ENCODE measurements around the gene PRKG1.

PRKG1 gene

DNA sequence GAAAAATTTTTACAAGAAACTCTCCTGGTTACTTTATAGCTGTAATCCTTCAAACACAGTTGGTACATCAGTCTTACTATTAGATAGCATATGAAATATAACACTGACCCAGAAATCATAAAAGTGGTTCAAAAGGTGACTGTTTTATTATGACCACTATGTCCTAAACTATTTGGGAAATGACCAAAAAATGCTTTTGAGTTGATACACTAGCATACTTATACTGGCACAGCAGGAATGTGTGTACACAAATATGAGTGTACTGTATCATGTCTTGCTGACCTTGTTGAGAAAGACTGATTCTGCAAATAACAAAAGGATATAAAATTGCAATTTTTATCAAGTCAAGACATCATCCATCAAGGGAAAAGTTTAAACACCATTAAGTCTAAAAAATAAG is 600.8 kb downstream of the PRKG1 start:
- H3K9ac ChIP-seq (ENCODE audit: low read length) = no peak overlapping the region
- H3K36me3 ChIP-seq (replicated peaks; ENCODE audit: low read depth, low read length) = no peaks in the 10 kb centered on the region
- no peaks in the 10 kb centered on the region for H4K20me1 ChIP-seq (ENCODE audit: insufficient read depth, low read length)
- H3K27ac ChIP-seq (ENCODE audit: low read length) = no peak overlapping the region
- no peaks in the 10 kb centered on the region for H3K79me2 ChIP-seq (ENCODE audit: low read length)
- H3K4me1 ChIP-seq (ENCODE audit: low read length) = no peaks in the 10 kb centered on the region
- H3K27me3 ChIP-seq (ENCODE audit: low read depth, low read length) = no peaks in the 10 kb centered on the region
- no peak overlapping the region for H2AFZ ChIP-seq (ENCODE audit: low read depth, low read length)
- no peaks in the 10 kb centered on the region for H3K9me3 ChIP-seq (ENCODE audit: insufficient read depth, low read length)
- no peak overlapping the region for H3K4me2 ChIP-seq (ENCODE audit: low read length)
- TF ChIP-seq, protein P1, sequence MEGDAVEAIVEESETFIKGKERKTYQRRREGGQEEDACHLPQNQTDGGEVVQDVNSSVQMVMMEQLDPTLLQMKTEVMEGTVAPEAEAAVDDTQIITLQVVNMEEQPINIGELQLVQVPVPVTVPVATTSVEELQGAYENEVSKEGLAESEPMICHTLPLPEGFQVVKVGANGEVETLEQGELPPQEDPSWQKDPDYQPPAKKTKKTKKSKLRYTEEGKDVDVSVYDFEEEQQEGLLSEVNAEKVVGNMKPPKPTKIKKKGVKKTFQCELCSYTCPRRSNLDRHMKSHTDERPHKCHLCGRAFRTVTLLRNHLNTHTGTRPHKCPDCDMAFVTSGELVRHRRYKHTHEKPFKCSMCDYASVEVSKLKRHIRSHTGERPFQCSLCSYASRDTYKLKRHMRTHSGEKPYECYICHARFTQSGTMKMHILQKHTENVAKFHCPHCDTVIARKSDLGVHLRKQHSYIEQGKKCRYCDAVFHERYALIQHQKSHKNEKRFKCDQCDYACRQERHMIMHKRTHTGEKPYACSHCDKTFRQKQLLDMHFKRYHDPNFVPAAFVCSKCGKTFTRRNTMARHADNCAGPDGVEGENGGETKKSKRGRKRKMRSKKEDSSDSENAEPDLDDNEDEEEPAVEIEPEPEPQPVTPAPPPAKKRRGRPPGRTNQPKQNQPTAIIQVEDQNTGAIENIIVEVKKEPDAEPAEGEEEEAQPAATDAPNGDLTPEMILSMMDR (IDR thresholded peaks at IDR 0.05; ENCODE audit: low read depth, low read length) = no peak
- no peak for TF ChIP-seq EZH2phosphoT487 (IDR thresholded peaks at IDR 0.05; ENCODE audit: low read depth)
- no peak overlapping the region for H3K4me3 ChIP-seq (ENCODE audit: low read length)

DNA sequence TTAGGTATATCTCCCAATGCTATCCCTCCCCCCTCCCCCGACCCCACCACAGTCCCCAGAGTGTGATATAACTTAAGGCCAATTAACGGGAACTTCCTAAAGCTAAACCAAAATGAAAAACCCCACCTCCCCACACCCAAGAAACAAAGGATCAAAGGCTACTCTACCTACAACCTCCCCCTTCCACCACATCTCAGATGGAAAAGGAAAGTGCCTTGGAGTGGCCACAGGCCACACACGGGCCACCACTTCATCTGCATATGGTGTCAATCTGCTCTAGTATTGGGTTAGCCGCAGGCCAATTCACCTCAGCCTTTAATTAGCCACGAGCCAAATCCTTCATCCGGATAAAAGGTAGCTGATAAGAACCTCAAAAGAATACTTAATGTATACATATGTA is 605.6 kb downstream of the PRKG1 start:
- Histone ChIP-seq H3K27me3 (ENCODE audit: low read depth, low read length) (no peaks in the 10 kb centered on the region), H3K4me2 (ENCODE audit: low read length) (no peak overlapping the region), H3K36me3 (replicated peaks; ENCODE audit: low read depth, low read length) (no peaks in the 10 kb centered on the region), H4K20me1 (ENCODE audit: insufficient read depth, low read length) (no peaks in the 10 kb centered on the region), H3K79me2 (ENCODE audit: low read length) (no peaks in the 10 kb centered on the region), H2AFZ (ENCODE audit: low read depth, low read length) (no peak overlapping the region), H3K27ac (ENCODE audit: low read length) (no peak overlapping the region), H3K4me3 (ENCODE audit: low read length) (no peak overlapping the region), H3K4me1 (ENCODE audit: low read length) (no peaks in the 10 kb centered on the region), H3K9me3 (ENCODE audit: insufficient read depth, low read length) (no peaks in the 10 kb centered on the region), H3K9ac (ENCODE audit: low read length) (no peak overlapping the region)
- TF ChIP-seq, protein P1 (IDR thresholded peaks at IDR 0.05; ENCODE audit: low read depth, low read length) = no peak
- TF ChIP-seq EZH2phosphoT487 (IDR thresholded peaks at IDR 0.05; ENCODE audit: low read depth) = no peak

DNA sequence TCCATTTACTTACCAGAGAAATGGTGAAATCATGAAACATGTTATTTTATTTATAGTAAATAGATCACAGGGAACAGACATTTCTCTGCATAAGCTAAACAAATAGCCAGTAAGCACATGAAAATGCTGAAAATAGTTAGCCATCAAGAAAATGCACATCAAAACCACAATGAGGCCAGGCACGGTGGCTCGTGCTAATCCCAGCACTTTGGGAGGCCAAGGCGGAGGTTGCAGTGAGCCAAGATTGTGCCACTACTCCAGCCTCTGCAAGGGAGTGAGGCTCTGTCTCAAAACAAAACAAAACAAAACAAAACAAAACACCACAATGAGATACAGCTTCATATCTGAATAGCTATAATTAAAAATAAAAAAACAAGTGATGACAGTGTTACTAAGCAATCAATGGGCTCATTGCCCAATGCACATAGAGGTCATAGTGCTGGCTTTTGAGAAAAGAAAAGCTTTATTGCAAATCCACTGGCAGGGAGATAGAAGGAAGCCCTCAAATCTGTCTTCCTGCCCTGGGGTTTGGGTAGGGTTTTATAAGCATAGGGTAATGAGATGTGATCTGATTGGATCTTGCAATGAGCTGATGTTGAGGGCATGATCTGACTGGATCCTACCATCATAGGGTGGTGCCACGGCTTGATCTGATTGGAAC is 608.9 kb downstream of the PRKG1 start:
- no peaks in the 10 kb centered on the region for H3K27me3 ChIP-seq (ENCODE audit: low read depth, low read length)
- H3K4me2 ChIP-seq (ENCODE audit: low read length) = no peak overlapping the region
- no peak overlapping the region for H3K4me3 ChIP-seq (ENCODE audit: low read length)
- H3K4me1 ChIP-seq (ENCODE audit: low read length) = no peaks in the 10 kb centered on the region
- no peak overlapping the region for H3K27ac ChIP-seq (ENCODE audit: low read length)
- H3K36me3 ChIP-seq (replicated peaks; ENCODE audit: low read depth, low read length) = no peaks in the 10 kb centered on the region
- no peak for TF ChIP-seq EZH2phosphoT487 (IDR thresholded peaks at IDR 0.05; ENCODE audit: low read depth)
- TF ChIP-seq, protein P1 (IDR thresholded peaks at IDR 0.05; ENCODE audit: low read depth, low read length) = no peak
- no peaks in the 10 kb centered on the region for H3K79me2 ChIP-seq (ENCODE audit: low read length)
- H4K20me1 ChIP-seq (ENCODE audit: insufficient read depth, low read length) = no peaks in the 10 kb centered on the region
- H3K9ac ChIP-seq (ENCODE audit: low read length) = no peak overlapping the region
- no peak overlapping the region for H2AFZ ChIP-seq (ENCODE audit: low read depth, low read length)
- no peaks in the 10 kb centered on the region for H3K9me3 ChIP-seq (ENCODE audit: insufficient read depth, low read length)

DNA sequence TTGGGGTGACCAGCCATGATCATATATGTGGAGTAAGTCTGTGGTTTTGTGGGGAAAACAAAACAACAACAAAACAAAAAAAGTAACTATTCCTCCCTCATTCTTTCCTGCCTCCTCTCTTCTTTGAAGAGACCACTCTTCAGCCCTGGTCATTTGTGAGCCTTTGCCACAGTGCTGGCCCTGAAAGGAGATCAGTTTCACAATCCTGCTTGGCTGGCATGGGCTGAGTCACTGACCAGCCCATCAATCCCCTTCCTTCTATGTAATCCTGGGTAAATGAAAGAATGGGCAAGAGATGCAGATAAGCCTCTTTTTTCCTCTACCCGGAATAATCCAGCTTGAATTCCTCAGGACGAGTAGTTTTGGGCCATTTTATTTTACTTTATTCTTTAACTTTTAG is 611.5 kb downstream of the PRKG1 start:
- H3K27ac ChIP-seq (ENCODE audit: low read length) = no peak overlapping the region
- H4K20me1 ChIP-seq (ENCODE audit: insufficient read depth, low read length) = no peaks in the 10 kb centered on the region

More for the DNA sequence above, 611.5 kb downstream of the PRKG1 start:
- no peak overlapping the region for H3K4me2 ChIP-seq (ENCODE audit: low read length)
- no peak overlapping the region for H3K9ac ChIP-seq (ENCODE audit: low read length)
- no peaks in the 10 kb centered on the region for H3K79me2 ChIP-seq (ENCODE audit: low read length)
- H3K4me1 ChIP-seq (ENCODE audit: low read length) = no peaks in the 10 kb centered on the region
- no peaks in the 10 kb centered on the region for H3K36me3 ChIP-seq (replicated peaks; ENCODE audit: low read depth, low read length)
- H3K27me3 ChIP-seq (ENCODE audit: low read depth, low read length) = no peaks in the 10 kb centered on the region
- no peaks in the 10 kb centered on the region for H3K9me3 ChIP-seq (ENCODE audit: insufficient read depth, low read length)
- no peak overlapping the region for H3K4me3 ChIP-seq (ENCODE audit: low read length)
- TF ChIP-seq, protein P1 (IDR thresholded peaks at IDR 0.05; ENCODE audit: low read depth, low read length) = no peak
- no peak for TF ChIP-seq EZH2phosphoT487 (IDR thresholded peaks at IDR 0.05; ENCODE audit: low read depth)
- no peak overlapping the region for H2AFZ ChIP-seq (ENCODE audit: low read depth, low read length)

All from OCI-LY3 (cell line).